Thyroid gland (tissue), 4 donors: ENCODE results near the gene CXorf58. TPM values are rescaled to one million over a fixed set of nuclear protein-coding genes. Genes with fewer than 3 reads are reported as not detected.
A peak's percentile ranks its signal among the peaks of the same experiment; 100 is the strongest.
"Not testable (repeated sequence)": the region's sequence is repeated elsewhere in the genome, so short reads cannot be mapped to it uniquely, and the experiment has no call there.

Source experiments
- DNase-seq, 2 donors: peaks; one replicate each; pipeline ENCODE4 v3.0.0-alpha.2; 2019
- H3K27ac ChIP-seq, 3 donors: fragments of 200-600 bp; sonication (generic); 1 replicate in 2 of 3; 2 replicates in 1 of 3; pipeline ENCODE4 v1.5.1; 2016 to 2019; ENCODE audit warnings: mild to moderate bottlenecking in 1 of 3, moderate library complexity in 1 of 3
- H3K27me3 ChIP-seq: fragments of 200-600 bp; sonication (generic); one replicate; pipeline ENCODE4 v1.5.1; 2019
- H3K36me3 ChIP-seq, 2 donors: fragments of 200-600 bp; sonication (generic); one replicate each; pipeline ENCODE4 v1.5.1; 2016 to 2019
- H3K4me1 ChIP-seq, 2 donors: fragments of 200-600 bp; sonication (generic); one replicate each; pipeline ENCODE4 v1.5.1; 2017 to 2019
- H3K4me3 ChIP-seq, 3 donors: fragments of 200-600 bp; sonication (generic); replicated peaks in 1 of 3; 1 replicate in 2 of 3; 2 replicates in 1 of 3; pipeline ENCODE4 v1.5.1; 2016; ENCODE audit warnings: mild to moderate bottlenecking in 1 of 3
- H3K9me3 ChIP-seq: fragments of 200-600 bp; sonication (generic); one replicate; pipeline ENCODE4 v1.5.1; 2017
- POLR2A ChIP-seq, 2 donors: fragments of 450-650 bp; IDR thresholded peaks; one replicate each; pipeline ENCODE4 v1.6.1; 2017; ENCODE audit warnings: antibody characterized with exemption in 2 of 2, mild to moderate bottlenecking in 2 of 2, moderate library complexity in 1 of 2
- WGBS, 2 donors: methylation state at CpG; one replicate each; pipeline ENCODE4 v1.1.5; 2017; 5-methylcytosine and 5-hydroxymethylcytosine counted together
- intact Hi-C: fragments of 100-400 bp; cut with DNase I; formaldehyde crosslinking; loops from one replicate; pipeline ENCODE4 v1.15.1; 2023
- total RNA-seq, 4 donors: library from RNA; depleted of rRNA; stranded (reverse); fragments of >200 nt; gene quantifications; one replicate each; pipeline ENCODE4 v1.2.3, GENCODE V29; 2016
- TF ChIP-seq, protein P1 (sequence below), 6 experiments: fragments of 200-600 bp in 3 of 6; fragments of 450-650 bp in 3 of 6; sonication (generic) in 3 of 6; IDR thresholded peaks; one replicate each; pipeline ENCODE4 v1.5.1; 2016 to 2019; ENCODE audit warnings: antibody characterized with exemption in 6 of 6, mild to moderate bottlenecking in 2 of 6, inconsistent platforms in 1 of 6, moderate library complexity in 1 of 6

CXorf58 gene
- total RNA-seq, 4 donors from 2014 or later: 0.40 TPM; not detected in 3

DNA sequence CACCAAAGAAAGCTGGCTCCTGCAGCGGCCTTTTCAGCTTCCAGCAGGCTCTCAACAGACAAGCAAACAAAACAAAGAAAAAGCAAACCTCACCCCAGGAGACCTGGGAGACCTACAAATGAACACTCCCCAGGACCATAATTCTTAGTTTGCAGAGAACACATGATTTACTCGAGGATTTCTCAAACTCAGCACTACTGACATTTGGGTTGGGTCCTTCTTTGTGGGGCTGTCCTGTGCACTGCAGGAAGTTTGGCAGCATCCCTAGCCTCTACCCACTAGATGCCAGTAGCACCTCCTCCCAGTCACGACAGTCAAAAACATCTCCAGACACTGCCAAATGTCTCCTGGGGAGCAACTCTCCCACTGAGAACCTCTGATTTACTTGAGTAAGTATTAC, 22.0 kb upstream of the CXorf58 start:
- Histone ChIP-seq H3K4me3 (no peak overlapping the region), H3K4me1 (peaks cover 0 to 7% of the 10 kb centered on the region in 2 donors), H3K27ac (peak overlapping the region; percentile 19 to 41 (median 20)), H3K36me3 (no peaks in the 10 kb centered on the region), H3K9me3 (no peaks in the 10 kb centered on the region), H3K27me3 (no peaks in the 10 kb centered on the region)
- 26 to 63% methylated on average over 2 to 3 of the region's 3 CpGs for WGBS, 2 donors
- peak in 1 of 2 donors; percentile 37 for DNase-seq
- intact Hi-C loops: no loop called here
- TF ChIP-seq, protein P1, sequence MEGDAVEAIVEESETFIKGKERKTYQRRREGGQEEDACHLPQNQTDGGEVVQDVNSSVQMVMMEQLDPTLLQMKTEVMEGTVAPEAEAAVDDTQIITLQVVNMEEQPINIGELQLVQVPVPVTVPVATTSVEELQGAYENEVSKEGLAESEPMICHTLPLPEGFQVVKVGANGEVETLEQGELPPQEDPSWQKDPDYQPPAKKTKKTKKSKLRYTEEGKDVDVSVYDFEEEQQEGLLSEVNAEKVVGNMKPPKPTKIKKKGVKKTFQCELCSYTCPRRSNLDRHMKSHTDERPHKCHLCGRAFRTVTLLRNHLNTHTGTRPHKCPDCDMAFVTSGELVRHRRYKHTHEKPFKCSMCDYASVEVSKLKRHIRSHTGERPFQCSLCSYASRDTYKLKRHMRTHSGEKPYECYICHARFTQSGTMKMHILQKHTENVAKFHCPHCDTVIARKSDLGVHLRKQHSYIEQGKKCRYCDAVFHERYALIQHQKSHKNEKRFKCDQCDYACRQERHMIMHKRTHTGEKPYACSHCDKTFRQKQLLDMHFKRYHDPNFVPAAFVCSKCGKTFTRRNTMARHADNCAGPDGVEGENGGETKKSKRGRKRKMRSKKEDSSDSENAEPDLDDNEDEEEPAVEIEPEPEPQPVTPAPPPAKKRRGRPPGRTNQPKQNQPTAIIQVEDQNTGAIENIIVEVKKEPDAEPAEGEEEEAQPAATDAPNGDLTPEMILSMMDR (IDR thresholded peaks at IDR 0.05): no peak
- TF ChIP-seq POLR2A (IDR thresholded peaks at IDR 0.05): no peak

DNA sequence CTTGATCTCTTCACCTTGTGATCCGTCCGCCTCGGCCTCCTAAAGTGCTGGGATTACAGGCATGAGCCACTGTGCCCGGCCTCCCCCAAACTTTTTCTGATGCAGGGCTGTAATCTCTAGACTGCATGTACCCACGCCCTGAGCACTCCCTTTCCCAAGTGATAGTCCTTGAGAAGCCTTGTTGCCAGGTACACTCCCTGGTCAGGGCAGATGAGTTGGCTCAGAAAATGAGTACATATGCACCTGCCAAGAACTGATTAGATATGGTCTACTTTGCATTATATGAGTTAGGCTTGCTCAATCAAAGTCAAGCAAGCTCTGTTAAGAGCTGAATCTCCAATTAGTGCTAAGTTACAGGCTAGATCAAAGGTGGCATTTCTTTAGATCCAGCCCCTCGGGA, 20.4 kb upstream of the CXorf58 start:
- Histone ChIP-seq H3K9me3 (no peaks in the 10 kb centered on the region), H3K36me3 (no peaks in the 10 kb centered on the region), H3K4me3 (no peak overlapping the region), H3K27me3 (no peaks in the 10 kb centered on the region), H3K27ac (peak overlapping the region in 2 of 3 donors; percentile 8 to 58), H3K4me1 (peaks cover 0 to 7% of the 10 kb centered on the region in 2 donors)
- intact Hi-C loops: no loop called here
- no peak for DNase-seq
- WGBS, 2 donors: 86 to 91% methylated on average over 5 to 6 of the region's 6 CpGs
- TF ChIP-seq POLR2A (IDR thresholded peaks at IDR 0.05): no peak
- TF ChIP-seq, protein P1 (IDR thresholded peaks at IDR 0.05): no peak

DNA sequence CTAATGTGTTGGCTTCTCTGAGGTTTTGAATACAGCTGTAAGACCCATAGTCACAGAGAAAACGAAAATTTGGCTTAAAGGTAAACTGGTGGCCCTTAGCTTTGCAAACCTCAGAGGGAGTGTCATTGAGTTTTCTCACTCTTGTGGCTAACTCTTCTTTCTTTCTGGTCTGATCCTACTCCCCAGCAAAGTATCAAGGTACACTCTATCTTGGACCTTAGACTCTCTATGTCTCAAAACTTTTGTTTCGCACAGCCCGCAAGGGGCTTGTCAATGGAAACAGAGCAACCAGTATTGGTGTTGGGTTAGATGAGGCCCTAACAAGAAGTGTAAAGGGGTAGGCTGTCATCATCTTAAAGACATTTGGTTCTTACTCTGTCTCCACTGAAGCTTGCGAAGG, 19.9 kb upstream of the CXorf58 start:
- intact Hi-C loops: no loop called here
- Histone ChIP-seq H3K4me1 (peaks cover 0 to 7% of the 10 kb centered on the region in 2 donors), H3K27ac (peak overlapping the region; percentile 8 to 58 (median 53)), H3K27me3 (no peaks in the 10 kb centered on the region), H3K4me3 (no peak overlapping the region), H3K36me3 (no peaks in the 10 kb centered on the region), H3K9me3 (no peaks in the 10 kb centered on the region)
- DNase-seq: no peak
- TF ChIP-seq, protein P1 (IDR thresholded peaks at IDR 0.05): no peak
- TF ChIP-seq POLR2A (IDR thresholded peaks at IDR 0.05): no peak
- WGBS, 2 donors: 91 to 98% methylated on average over 4 of the region's 4 CpGs

DNA sequence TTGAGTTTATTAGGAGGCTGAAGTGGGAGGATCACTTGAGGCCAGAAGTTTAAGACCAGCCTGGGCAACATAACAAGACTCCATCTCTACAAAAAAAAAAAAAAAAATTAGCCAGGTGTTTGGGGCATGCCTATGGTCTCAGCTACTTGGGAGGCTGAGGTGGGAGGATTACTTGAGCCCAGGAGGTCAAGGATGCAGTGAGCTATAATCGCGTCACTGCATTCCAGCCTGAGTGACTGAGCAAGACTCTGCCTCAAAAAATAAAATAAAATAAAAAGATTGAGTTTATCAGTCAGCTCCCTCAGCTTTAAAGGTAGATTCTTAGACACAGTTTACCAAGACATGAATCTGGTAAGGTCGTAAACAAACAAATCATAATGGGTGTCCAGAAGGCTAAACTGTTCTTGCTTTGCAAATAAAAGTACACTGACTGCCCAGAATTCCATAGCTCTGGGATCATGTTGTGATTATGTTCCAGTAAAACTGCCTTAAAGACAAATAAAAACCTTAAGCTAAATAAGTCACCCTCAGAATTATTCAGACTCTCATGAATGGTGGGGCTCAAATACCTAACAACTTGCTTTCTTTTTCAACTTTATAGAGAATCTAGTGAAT, 18.8 kb upstream of the CXorf58 start:
- Histone ChIP-seq H3K4me1 (peaks cover 0 to 7% of the 10 kb centered on the region in 2 donors), H3K27ac (peak overlapping the region; percentile 58 to 78 (median 60)), H3K4me3 (no peak overlapping the region), H3K9me3 (no peaks in the 10 kb centered on the region), H3K36me3 (no peaks in the 10 kb centered on the region), H3K27me3 (no peaks in the 10 kb centered on the region)
- 76 to 89% methylated on average over 3 of the region's 3 CpGs for WGBS, 2 donors
- intact Hi-C loops: no loop called here
- TF ChIP-seq POLR2A (IDR thresholded peaks at IDR 0.05): no peak
- TF ChIP-seq, protein P1 (IDR thresholded peaks at IDR 0.05): no peak
- DNase-seq: no peak

DNA sequence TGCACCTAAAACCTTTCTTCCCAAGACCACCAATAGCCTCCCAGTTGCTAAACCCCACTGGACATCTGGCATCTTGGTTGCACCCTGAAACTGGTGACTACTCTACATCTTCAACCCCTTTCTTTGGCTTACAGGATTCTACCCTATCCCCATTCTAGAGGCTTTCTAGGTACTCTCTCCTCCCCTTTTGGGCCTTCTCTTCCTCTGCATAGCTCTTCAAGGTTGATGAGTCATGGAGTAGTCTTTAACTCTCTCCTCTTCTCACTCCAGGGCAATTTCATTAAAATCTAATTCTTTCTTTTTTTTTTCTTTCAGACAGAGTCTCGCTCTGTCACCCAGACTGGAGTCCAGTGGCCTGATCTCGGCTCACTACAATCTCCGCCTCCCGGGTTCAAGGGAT, 16.9 kb upstream of the CXorf58 start:
- Histone ChIP-seq H3K27me3 (no peaks in the 10 kb centered on the region), H3K36me3 (no peaks in the 10 kb centered on the region), H3K4me3 (no peak overlapping the region), H3K9me3 (no peaks in the 10 kb centered on the region), H3K4me1 (peaks cover 0 to 1% of the 10 kb centered on the region in 2 donors), H3K27ac (peak overlapping the region in 1 of 3 donors; percentile 41)
- TF ChIP-seq, protein P1 (IDR thresholded peaks at IDR 0.05): no peak
- no peak for TF ChIP-seq POLR2A (IDR thresholded peaks at IDR 0.05)
- 93 to 96% methylated on average over 4 of the region's 4 CpGs for WGBS, 2 donors
- intact Hi-C loops: no loop called here
- no peak for DNase-seq

DNA sequence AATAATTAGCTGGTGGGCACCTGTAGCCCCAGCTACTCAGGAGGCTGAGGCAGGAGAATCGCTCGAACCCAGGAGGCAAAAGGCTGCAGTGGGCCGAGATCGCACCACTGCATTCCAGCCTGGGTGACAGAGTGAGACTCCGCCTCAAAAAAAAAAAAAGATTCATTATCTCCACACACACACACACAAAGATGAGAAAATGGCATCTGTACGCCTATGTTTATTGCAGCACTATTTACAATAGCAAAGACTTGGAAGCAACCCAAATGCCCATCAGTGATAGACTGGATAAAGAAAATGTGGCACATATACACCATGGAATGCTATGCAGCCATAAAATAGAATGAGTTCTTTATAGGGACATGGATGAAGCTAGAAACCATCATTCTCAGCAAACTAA, 12.8 kb upstream of the CXorf58 start:
- intact Hi-C loops, H3K4me3 ChIP-seq, H3K27me3 ChIP-seq, DNase-seq, H3K9me3 ChIP-seq, H3K36me3 ChIP-seq, H3K27ac ChIP-seq: not testable (repeated sequence)
- 97 to 98% methylated on average over 6 of the region's 6 CpGs for WGBS, 2 donors
- peaks cover 0 to 15% of the 10 kb centered on the region in 2 donors for H3K4me1 ChIP-seq

DNA sequence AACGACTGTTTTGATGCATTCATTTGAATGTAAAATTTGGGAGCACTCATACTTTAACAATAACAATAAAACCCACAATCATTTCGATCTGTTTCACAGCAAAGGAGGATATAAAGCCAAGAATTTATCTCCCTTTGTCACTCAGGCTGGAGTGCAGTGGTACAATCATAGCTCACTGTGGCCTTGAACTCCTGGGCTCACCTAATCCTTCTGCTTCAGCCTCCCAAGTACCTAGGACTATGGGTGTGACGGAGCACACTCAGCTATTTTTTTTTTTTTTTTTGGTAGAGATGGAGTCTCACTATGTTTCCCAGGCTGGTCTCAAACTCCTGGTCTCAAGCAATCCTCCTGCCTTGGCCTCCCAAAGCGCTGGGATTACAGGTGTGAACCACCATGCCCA, 11.3 kb upstream of the CXorf58 start:
- H3K27me3 ChIP-seq, H3K4me3 ChIP-seq, H3K9me3 ChIP-seq, H3K36me3 ChIP-seq, intact Hi-C loops, DNase-seq, H3K27ac ChIP-seq: not testable (repeated sequence)
- H3K4me1 ChIP-seq: peaks cover 0 to 30% of the 10 kb centered on the region in 2 donors
- 93 to 94% methylated on average over 4 of the region's 4 CpGs for WGBS, 2 donors
